ENCODE data around the gene ABHD17B. TPM values are rescaled to one million over a fixed set of nuclear protein-coding genes. Genes with fewer than 3 reads are reported as not detected.
A peak's percentile ranks its signal among the peaks of the same experiment; 100 is the strongest.

The ABHD17B gene
- total RNA-seq, 2 donors from 2014 or later = 9.1 to 15.9 TPM

- H3K27ac Mint-ChIP-seq = no peak overlapping the region
- no peaks in the 10 kb centered on the region for H3K9me3 ChIP-seq (ENCODE audit: control insufficient read depth, low read length, poor library complexity, severe bottlenecking)
- peaks cover 2% of the 10 kb centered on the region for H3K36me3 Mint-ChIP-seq (ENCODE audit: low read depth)
- H3K4me1 Mint-ChIP-seq = peaks cover 16% of the 10 kb centered on the region
- DNase-seq = peak in 2 of 3 donors; percentile 15 to 44
- no peaks in the 10 kb centered on the region for H3K27me3 Mint-ChIP-seq
- H3K4me3 Mint-ChIP-seq = no peak overlapping the region
- no peak for ATAC-seq
These were observed 91.8 kb downstream of the ABHD17B start for GRCh38 chr9:71819115-71819739.

- H3K27ac Mint-ChIP-seq = peak overlapping the region; percentile 45
- H3K36me3 Mint-ChIP-seq (ENCODE audit: low read depth) = peaks cover 2% of the 10 kb centered on the region
- H3K4me1 Mint-ChIP-seq = peaks cover 9% of the 10 kb centered on the region
- ATAC-seq (no peak), DNase-seq (no peak)
- no peaks in the 10 kb centered on the region for H3K27me3 Mint-ChIP-seq
- H3K4me3 Mint-ChIP-seq = peak overlapping the region; percentile 19
- H3K9me3 ChIP-seq (ENCODE audit: control insufficient read depth, low read length, poor library complexity, severe bottlenecking) = no peaks in the 10 kb centered on the region
These were observed 94.0 kb downstream of the ABHD17B start for GRCh38 chr9:71816916-71817451.

Other genes with a start within 250 kb of the ABHD17B start
- gene CEMIP2, start 142.7 kb downstream of the ABHD17B start, total RNA-seq = 100 to 1,000 TPM; 129 to 240 TPM
- gene C9orf85, start 446 bp upstream of the ABHD17B start, total RNA-seq = 1 to 10 TPM; 5.4 to 6.2 TPM
- not detected for gene C9orf57, start 149.4 kb upstream of the ABHD17B start, total RNA-seq
- not detected for gene GDA, start 238.2 kb upstream of the ABHD17B start, total RNA-seq

Data from T-helper 17 cell (primary cell).